H1 (cell line): ENCODE results near the gene ADAM19. TPM values are rescaled to one million over a fixed set of nuclear protein-coding genes. Genes with fewer than 3 reads are reported as not detected.

Experiments
- CTCF ChIA-PET: fragments of 300-600 bp; sonication (Branson Sonifier 250); formaldehyde crosslinking; loops from one replicate; lab custom pipeline; 2021; ENCODE audit not compliant: partially characterized antibody; lab: Charles Lee
- POLR2A ChIA-PET: fragments of 300-600 bp; sonication (Branson Sonifier 250); formaldehyde crosslinking; loops from one replicate; lab custom pipeline; 2021; ENCODE audit warnings: inconsistent platforms; ENCODE audit not compliant: partially characterized antibody; lab: Charles Lee
- DNase-seq, 2 experiments: peaks; one replicate each; pipeline versions ENCODE4 v3.0.0 to v3.0.0-alpha.2; 2010 to 2022; ENCODE audit warnings: low spot score in 2 of 2, low read depth in 1 of 2, mixed read lengths in 1 of 2
- FAIRE-seq: peaks from 2 replicates; lab custom pipeline; 2011; peaks lifted over from hg19 to GRCh38; lab: Jason Lieb, UNC
- H2AFZ ChIP-seq: 2 replicates; pipeline ENCODE4 v1.8.1; 2012; ENCODE audit warnings: low read length, inconsistent platforms
- H2AK5ac ChIP-seq: 2 replicates; pipeline ENCODE4 v1.6.1; 2013; ENCODE audit warnings: low read depth, low read length
- H2BK120ac ChIP-seq: replicated peaks from 2 replicates; pipeline ENCODE3; 2013; ENCODE audit warnings: low read depth, low read length, inconsistent platforms
- H2BK12ac ChIP-seq: 2 replicates; pipeline ENCODE4 v1.6.1; 2013; ENCODE audit warnings: low read depth, low read length
- H2BK15ac ChIP-seq: 2 replicates; pipeline ENCODE4 v1.6.1; 2013; ENCODE audit warnings: low read length
- H2BK20ac ChIP-seq: 2 replicates; pipeline ENCODE4 v1.6.1; 2013; ENCODE audit warnings: low read length
- H2BK5ac ChIP-seq: 2 replicates; pipeline ENCODE4 v1.6.1; 2013; ENCODE audit warnings: low read depth, low read length
- H3K14ac ChIP-seq: 2 replicates; pipeline ENCODE4 v1.6.1; 2013; ENCODE audit warnings: inconsistent platforms; ENCODE audit not compliant: insufficient read length
- H3K18ac ChIP-seq: 2 replicates; pipeline ENCODE4 v1.6.1; 2013; ENCODE audit warnings: low read length; ENCODE audit errors: extremely low read depth
- H3K23ac ChIP-seq: 2 replicates; pipeline ENCODE4 v1.6.1; 2013; ENCODE audit warnings: inconsistent platforms; ENCODE audit not compliant: insufficient read length
- H3K23me2 ChIP-seq: 2 replicates; pipeline ENCODE4 v1.6.1; 2013; ENCODE audit warnings: low read depth, low read length
- H3K27ac ChIP-seq: 2 replicates; pipeline ENCODE4 v1.6.1; 2011; ENCODE audit warnings: low read depth, low read length, inconsistent platforms
- H3K27me3 ChIP-seq, 4 experiments: replicated peaks in 1 of 4; 1 replicate in 1 of 4; 2 replicates in 3 of 4; pipeline versions ENCODE4 v1.6.1 to v1.8.1; 2011 to 2013; ENCODE audit warnings: low read length in 3 of 4, mild to moderate bottlenecking in 3 of 4, inconsistent platforms in 2 of 4, mixed read lengths in 2 of 4, moderate library complexity in 1 of 4; ENCODE audit not compliant: control insufficient read depth in 3 of 4, insufficient read depth in 3 of 4; ENCODE audit errors: extremely low read depth in 1 of 4
- H3K36me3 ChIP-seq, 4 experiments: 2 replicates each; pipeline versions ENCODE4 v1.6.1 to v1.8.1; 2011 to 2013; ENCODE audit warnings: mild to moderate bottlenecking in 4 of 4, low read length in 3 of 4, moderate library complexity in 2 of 4, control low read depth in 1 of 4, inconsistent platforms in 1 of 4; ENCODE audit not compliant: insufficient read depth in 4 of 4, control insufficient read depth in 2 of 4
- H3K4ac ChIP-seq: replicated peaks from 2 replicates; pipeline ENCODE3; 2013; ENCODE audit warnings: low read length, low read depth, mixed read lengths, inconsistent platforms; ENCODE audit not compliant: insufficient read length
- H3K4me1 ChIP-seq, 4 experiments: replicated peaks in 1 of 4; 1 replicate in 1 of 4; 2 replicates in 3 of 4; pipeline versions ENCODE4 v1.6.1 to v1.8.1; 2011 to 2013; ENCODE audit warnings: low read length in 3 of 4, inconsistent platforms in 2 of 4, mixed read lengths in 1 of 4; ENCODE audit not compliant: insufficient read depth in 4 of 4, control insufficient read depth in 3 of 4
- H3K4me2 ChIP-seq, 2 experiments: 2 replicates each; pipeline versions ENCODE4 v1.6.1 to v1.8.1; 2011 to 2013; ENCODE audit warnings: low read depth in 2 of 2, low read length in 2 of 2, control low read depth in 1 of 2, inconsistent platforms in 1 of 2, mild to moderate bottlenecking in 1 of 2; ENCODE audit not compliant: insufficient read depth in 1 of 2
- H3K4me3 ChIP-seq, 4 experiments: fragments of 200-600, 300-600 bp in 1 of 4; sonication (generic), shearing (Covaris generic), sonication (Bioruptor Twin) in 1 of 4; 2 replicates each; pipeline versions ENCODE4 v1.5.1 to v1.8.1; 2011 to 2016; ENCODE audit warnings: low read length in 4 of 4, low read depth in 3 of 4, control low read depth in 2 of 4, inconsistent platforms in 2 of 4, mild to moderate bottlenecking in 2 of 4, mixed read lengths in 1 of 4, moderate library complexity in 1 of 4; ENCODE audit not compliant: insufficient read depth in 2 of 4; ENCODE audit errors: extremely low read depth in 1 of 4
- H3K56ac ChIP-seq: replicated peaks from 2 replicates; pipeline ENCODE3; 2013; ENCODE audit warnings: low read depth, mild to moderate bottlenecking, mixed read lengths, low read length, inconsistent platforms; ENCODE audit not compliant: insufficient read length
- H3K79me1 ChIP-seq: 2 replicates; pipeline ENCODE4 v1.6.1; 2013; ENCODE audit warnings: low read depth, low read length, control low read depth
- H3K79me2 ChIP-seq, 2 experiments: 2 replicates each; pipeline versions ENCODE4 v1.6.1 to v1.8.1; 2012 to 2013; ENCODE audit warnings: low read length in 2 of 2, mild to moderate bottlenecking in 2 of 2, inconsistent platforms in 1 of 2; ENCODE audit not compliant: insufficient read depth in 2 of 2, control insufficient read depth in 1 of 2
- H3K9ac ChIP-seq, 4 experiments: replicated peaks in 1 of 4; 1 replicate in 1 of 4; 2 replicates in 3 of 4; pipeline versions ENCODE4 v1.6.1 to v1.8.1; 2011 to 2013; ENCODE audit warnings: low read depth in 3 of 4, low read length in 3 of 4, control low read depth in 2 of 4, mild to moderate bottlenecking in 2 of 4, moderate library complexity in 2 of 4, inconsistent platforms in 1 of 4; ENCODE audit errors: extremely low read depth in 1 of 4
- H3K9me3 ChIP-seq, 2 experiments: 2 replicates each; pipeline versions ENCODE4 v1.6.1 to v1.8.1; 2012 to 2013; ENCODE audit warnings: mild to moderate bottlenecking in 2 of 2, moderate library complexity in 2 of 2, control low read depth in 1 of 2, inconsistent platforms in 1 of 2, low read depth in 1 of 2, low read length in 1 of 2, mixed read lengths in 1 of 2; ENCODE audit not compliant: insufficient read depth in 2 of 2
- H4K20me1 ChIP-seq, 2 experiments: replicated peaks in 1 of 2; 2 replicates each; pipeline versions ENCODE3 to v1.8.1; 2011 to 2013; ENCODE audit warnings: inconsistent platforms in 2 of 2, low read length in 2 of 2, mild to moderate bottlenecking in 1 of 2; ENCODE audit not compliant: insufficient read depth in 2 of 2, control insufficient read depth in 1 of 2
- H4K5ac ChIP-seq: 2 replicates; pipeline ENCODE4 v1.6.1; 2013; ENCODE audit warnings: low read length, low read depth, mixed read lengths, inconsistent platforms; ENCODE audit not compliant: insufficient read length
- H4K8ac ChIP-seq: 2 replicates; pipeline ENCODE4 v1.8.0; 2013; ENCODE audit warnings: mild to moderate bottlenecking, moderate library complexity, low read length, inconsistent platforms; ENCODE audit not compliant: insufficient read depth; ENCODE audit errors: extremely low read depth
- H4K91ac ChIP-seq: replicated peaks from 2 replicates; pipeline ENCODE3; 2013; ENCODE audit warnings: low read length, mixed read lengths, inconsistent platforms; ENCODE audit not compliant: insufficient read length
- BACH1 ChIP-seq: IDR thresholded peaks from 2 replicates; pipeline ENCODE4 v1.6.1; 2012; ENCODE audit warnings: low read length, improper control_type of control experiment
- CEBPB ChIP-seq: IDR thresholded peaks from 2 replicates; pipeline ENCODE4 v1.6.1; 2012; ENCODE audit warnings: low read depth, low read length
- MAFK ChIP-seq: IDR thresholded peaks from 2 replicates; pipeline ENCODE4 v1.6.1; 2012; ENCODE audit warnings: low read depth, mild to moderate bottlenecking, improper control_type of control experiment, low read length
- SIX5 ChIP-seq: IDR thresholded peaks from 2 replicates; pipeline ENCODE4 v1.6.1; 2011; ENCODE audit warnings: mild to moderate bottlenecking, low read depth, low read length
- SP1 ChIP-seq: IDR thresholded peaks from 2 replicates; pipeline ENCODE4 v1.6.1; 2011; ENCODE audit warnings: low read depth, low read length
- SP4 ChIP-seq: IDR thresholded peaks from 2 replicates; pipeline ENCODE4 v1.6.1; 2012; ENCODE audit warnings: low read length, inconsistent platforms
- WGBS, 2 experiments: shearing (Covaris generic) in 1 of 2; methylation state at CpG; one replicate each; pipeline versions ENCODE4 v1.1.6 to v1.1.7; 2013 to 2015; ENCODE audit warnings: low lambda C conversion rate in 2 of 2, mixed read lengths in 2 of 2, inconsistent platforms in 1 of 2, low coverage in 1 of 2, missing lambda C conversion rate in 1 of 2; ENCODE audit not compliant: insufficient replicate concordance in 2 of 2, insufficient coverage in 1 of 2, insufficient read length in 1 of 2; ENCODE audit errors: extremely low coverage in 1 of 2, missing lambda C conversion rate in 1 of 2; 5-methylcytosine and 5-hydroxymethylcytosine counted together
- polyA plus RNA-seq, 7 experiments: library from polyadenylated mRNA; depleted of rRNA in 3 of 7; stranded (reverse) in 5 of 7; unstranded in 2 of 7; fragments of >200 nt in 5 of 7; fragments of 200-250 nt in 2 of 7; gene quantifications; 1 replicate in 5 of 7; 2 replicates in 1 of 7; 4 replicates in 1 of 7; pipeline versions ENCODE4 v1.2.1 to v1.2.3, GENCODE V29; 2011 to 2013; ENCODE audit warnings: missing spikeins in 2 of 7, mixed read lengths in 2 of 7
- total RNA-seq: library from RNA; stranded (reverse); fragmentation: NEBNext Ultra II Directional; extraction: Animal tissue kit (Norgen Biotek cat#: 25700); gene quantifications from 2 replicates; pipeline ENCODE4 v1.2.1, GENCODE V29; 2021
- TF ChIP-seq, protein P1 (sequence below): IDR thresholded peaks from 2 replicates; pipeline ENCODE4 v1.6.1; 2012; ENCODE audit warnings: low read length, inconsistent platforms

ADAM19 gene
- total and polyA plus RNA-seq, 2 of the 8 experiments (the other 6 are each of a cell fraction or from before 2014, with no cell fraction given) = 6.5 to 22.7 TPM

DNA sequence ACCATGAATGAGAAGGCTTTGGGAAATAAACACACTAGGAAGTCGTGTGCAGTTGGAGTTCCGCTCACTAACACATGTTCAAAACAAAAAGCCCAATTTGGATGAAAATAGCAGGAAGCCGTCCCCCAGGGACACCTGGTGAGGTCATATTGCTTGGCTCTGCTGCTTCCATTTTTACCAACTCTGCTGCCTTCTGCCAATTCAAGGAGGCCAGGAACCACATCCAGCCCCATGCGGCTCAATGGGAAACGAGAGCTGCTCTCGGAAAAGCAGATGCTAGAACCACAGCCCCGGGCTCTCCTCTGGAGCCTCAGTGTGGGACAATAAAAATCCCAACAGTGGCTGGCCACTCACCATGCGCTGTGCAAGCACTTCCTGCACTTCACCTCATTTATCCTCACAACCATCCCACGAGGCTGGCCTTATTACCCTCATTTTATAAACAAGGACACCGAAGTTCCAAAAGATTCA is 13.4 kb downstream of the ADAM19 start:
- Histone ChIP-seq H3K27me3 (no peaks in the 10 kb centered on the region), H3K23me2 (no peaks in the 10 kb centered on the region), H3K27ac (no peak overlapping the region), H2AK5ac (no peak overlapping the region), H3K18ac (no peak overlapping the region; the same call in 1 of the 2 replicates), H2AFZ (no peak overlapping the region), H3K4me2 (no peak overlapping the region; a peak in 1 of 4 replicates), H3K79me2 (no peaks in the 10 kb centered on the region), H3K56ac (no peak overlapping the region), H3K9me3 (no peaks in the 10 kb centered on the region), H3K23ac (no peak overlapping the region), H3K4ac (no peak overlapping the region), H4K8ac (no peak overlapping the region), H2BK5ac (no peak overlapping the region), H3K79me1 (0 out of 2 replicates have a peak, but pooled peaks cover 2% of the 10 kb centered on the region), H2BK120ac (no peak overlapping the region), H3K4me1 (peaks cover 0 to 12% (median 7%) of the 10 kb centered on the region in 4 experiments; a peak in 6 of 7 replicates), H2BK12ac (no peak overlapping the region), H4K91ac (no peak overlapping the region), H3K9ac (no peak overlapping the region), H3K14ac (no peak overlapping the region), H2BK15ac (no peak overlapping the region), H3K4me3 (no peak overlapping the region), H4K20me1 (no peaks in the 10 kb centered on the region), H4K5ac (no peak overlapping the region), H3K36me3 (no peaks in the 10 kb centered on the region; a peak in 2 of 8 replicates), H2BK20ac (no peak overlapping the region)
- ChIA-PET CTCF (interaction anchor here (1.0 to 1.6 kb wide), 4 partner anchors 10 to 207 kb away, joined by 3 to 7 read pairs (median 3); no protein-coding TSS in a partner anchor), POLR2A (no interaction called here)
- DNase-seq (no peak), FAIRE-seq (no peak)
- no peak for TF ChIP-seq SP1
- no peak for TF ChIP-seq BACH1
- no peak for TF ChIP-seq SP4
- TF ChIP-seq CEBPB = no peak
- TF ChIP-seq MAFK = no peak
- TF ChIP-seq, protein P1, sequence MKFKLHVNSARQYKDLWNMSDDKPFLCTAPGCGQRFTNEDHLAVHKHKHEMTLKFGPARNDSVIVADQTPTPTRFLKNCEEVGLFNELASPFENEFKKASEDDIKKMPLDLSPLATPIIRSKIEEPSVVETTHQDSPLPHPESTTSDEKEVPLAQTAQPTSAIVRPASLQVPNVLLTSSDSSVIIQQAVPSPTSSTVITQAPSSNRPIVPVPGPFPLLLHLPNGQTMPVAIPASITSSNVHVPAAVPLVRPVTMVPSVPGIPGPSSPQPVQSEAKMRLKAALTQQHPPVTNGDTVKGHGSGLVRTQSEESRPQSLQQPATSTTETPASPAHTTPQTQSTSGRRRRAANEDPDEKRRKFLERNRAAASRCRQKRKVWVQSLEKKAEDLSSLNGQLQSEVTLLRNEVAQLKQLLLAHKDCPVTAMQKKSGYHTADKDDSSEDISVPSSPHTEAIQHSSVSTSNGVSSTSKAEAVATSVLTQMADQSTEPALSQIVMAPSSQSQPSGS = no peak
- no peak for TF ChIP-seq SIX5
- WGBS, 2 experiments = 71% methylated on average over 10 of the region's 10 CpGs; no CpG with 5 or more reads in 1 of the 2 experiments
